ENCODE results near the gene VILL. TPM values are rescaled to one million over a fixed set of nuclear protein-coding genes. Genes with fewer than 3 reads are reported as not detected.

Gene VILL
- total RNA-seq, 1 experiment from 2014 or later, result 1.7 TPM

GRCh38 chr3:37996785-37997301, 6.3 kb downstream of the VILL start:
- peak; percentile 68 for DNase-seq (ENCODE audit: extremely low read depth, low read depth)

GRCh38 chr3:37997342-37997741, 6.8 kb downstream of the VILL start:
- DNase-seq (ENCODE audit: extremely low read depth, low read depth), result no peak

- DNase-seq (ENCODE audit: extremely low read depth, low read depth), result no peak
These were observed 7.3 kb downstream of the VILL start for GRCh38 chr3:37997791-37998370.

- no peak for DNase-seq (ENCODE audit: extremely low read depth, low read depth)
These were observed 9.2 kb downstream of the VILL start for GRCh38 chr3:37999836-38000235.

- no peak for DNase-seq (ENCODE audit: extremely low read depth, low read depth)
These were observed 9.8 kb downstream of the VILL start for GRCh38 chr3:38000242-38000916.

- DNase-seq (ENCODE audit: extremely low read depth, low read depth), result no peak
These were observed 10.4 kb downstream of the VILL start for GRCh38 chr3:38000965-38001455.

GRCh38 chr3:38001456-38002081, 11.0 kb downstream of the VILL start:
- DNase-seq (ENCODE audit: extremely low read depth, low read depth), result no peak

- no peak for DNase-seq (ENCODE audit: extremely low read depth, low read depth)
These were observed 11.8 kb downstream of the VILL start for GRCh38 chr3:38002291-38002876.

- no peak for DNase-seq (ENCODE audit: extremely low read depth, low read depth)
These were observed 12.4 kb downstream of the VILL start for GRCh38 chr3:38002940-38003339.

GRCh38 chr3:38003371-38003816, 12.8 kb downstream of the VILL start:
- DNase-seq (ENCODE audit: extremely low read depth, low read depth), result peak; percentile 27

GRCh38 chr3:38003817-38004414, 13.3 kb downstream of the VILL start:
- no peak for DNase-seq (ENCODE audit: extremely low read depth, low read depth)

- peak; percentile 47 for DNase-seq (ENCODE audit: extremely low read depth, low read depth)
These were observed 14.0 kb downstream of the VILL start for GRCh38 chr3:38004415-38005075.

GRCh38 chr3:38005076-38006020, 14.8 kb downstream of the VILL start:
- DNase-seq (ENCODE audit: extremely low read depth, low read depth), result no peak

GRCh38 chr3:38006031-38006430, 15.4 kb downstream of the VILL start:
- no peak for DNase-seq (ENCODE audit: extremely low read depth, low read depth)

GRCh38 chr3:38006445-38006995, 15.9 kb downstream of the VILL start:
- no peak for DNase-seq (ENCODE audit: extremely low read depth, low read depth)

GRCh38 chr3:38007754-38008090, 17.1 kb downstream of the VILL start:
- DNase-seq (ENCODE audit: extremely low read depth, low read depth), result no peak

- no peak for DNase-seq (ENCODE audit: extremely low read depth, low read depth)
These were observed 17.7 kb downstream of the VILL start for GRCh38 chr3:38008191-38008701.

GRCh38 chr3:38008971-38009580, 18.5 kb downstream of the VILL start:
- DNase-seq (ENCODE audit: extremely low read depth, low read depth), result no peak

All from NCI-H460 (cell line).